Mesenchymal stem cell (in vitro differentiated cells and primary cell): ENCODE results near the gene PROSER2.
A peak's percentile ranks its signal among the peaks of the same experiment; 100 is the strongest.

Source experiments
- DNase-seq: peaks from one replicate; pipeline ENCODE4 v3.0.0-alpha.2; 2013
- H2AFZ ChIP-seq: one replicate; pipeline ENCODE4 v1.6.1; 2013; ENCODE audit warnings: low read depth, mild to moderate bottlenecking, control low read depth, inconsistent platforms, low read length, moderate library complexity
- H2AK5ac ChIP-seq: 2 replicates; pipeline ENCODE4 v1.6.1; 2013; ENCODE audit warnings: low read length, moderate library complexity, mild to moderate bottlenecking, inconsistent platforms; ENCODE audit not compliant: severe bottlenecking
- H2BK120ac ChIP-seq: one replicate; pipeline ENCODE4 v1.6.1; 2013; ENCODE audit warnings: low read depth, mild to moderate bottlenecking, inconsistent platforms, low read length, moderate library complexity
- H2BK12ac ChIP-seq, 2 experiments: one replicate each; pipeline ENCODE4 v1.6.1; 2013; ENCODE audit warnings: inconsistent platforms in 2 of 2, low read length in 2 of 2, mild to moderate bottlenecking in 2 of 2, moderate library complexity in 2 of 2, control low read depth in 1 of 2
- H2BK15ac ChIP-seq: one replicate; pipeline ENCODE4 v1.6.1; 2013; ENCODE audit warnings: mild to moderate bottlenecking, low read depth, inconsistent platforms; ENCODE audit not compliant: poor library complexity, severe bottlenecking
- H2BK5ac ChIP-seq: 2 replicates; pipeline ENCODE4 v1.6.1; 2013; ENCODE audit warnings: low read depth, mild to moderate bottlenecking, low read length, control low read depth, inconsistent platforms; ENCODE audit not compliant: poor library complexity, severe bottlenecking
- H3K14ac ChIP-seq, 2 experiments: one replicate each; pipeline ENCODE4 v1.6.1; 2013; ENCODE audit warnings: inconsistent platforms in 2 of 2, low read length in 2 of 2, control low read depth in 1 of 2, mild to moderate bottlenecking in 1 of 2, moderate library complexity in 1 of 2
- H3K18ac ChIP-seq, 2 experiments: one replicate each; pipeline ENCODE4 v1.6.1; 2013; ENCODE audit warnings: inconsistent platforms in 2 of 2, low read length in 2 of 2, control low read depth in 1 of 2, low read depth in 1 of 2, mild to moderate bottlenecking in 1 of 2
- H3K23ac ChIP-seq, 2 experiments: one replicate each; pipeline ENCODE4 v1.6.1; 2013; ENCODE audit warnings: inconsistent platforms in 2 of 2, low read length in 2 of 2, mild to moderate bottlenecking in 2 of 2, moderate library complexity in 2 of 2, control low read depth in 1 of 2
- H3K27ac ChIP-seq: 2 replicates; pipeline ENCODE4 v1.5.1; 2013; ENCODE audit warnings: mild to moderate bottlenecking, moderate library complexity, low read length, control low read depth, inconsistent platforms; ENCODE audit not compliant: poor library complexity, severe bottlenecking
- H3K27me3 ChIP-seq, 2 experiments: 2 replicates each; pipeline versions ENCODE4 v1.6.1 to v1.7.0; 2013; ENCODE audit warnings: low read length in 2 of 2, mild to moderate bottlenecking in 2 of 2, moderate library complexity in 2 of 2, control low read depth in 1 of 2, inconsistent platforms in 1 of 2; ENCODE audit not compliant: control insufficient read depth in 1 of 2, insufficient read depth in 1 of 2
- H3K36me3 ChIP-seq, 2 experiments: 2 replicates each; pipeline versions ENCODE4 v1.6.1 to v1.7.0; 2013; ENCODE audit warnings: low read length in 2 of 2, control low read depth in 1 of 2, inconsistent platforms in 1 of 2, low read depth in 1 of 2, mild to moderate bottlenecking in 1 of 2; ENCODE audit not compliant: insufficient read depth in 2 of 2, control insufficient read depth in 1 of 2
- H3K4ac ChIP-seq, 2 experiments: one replicate each; pipeline ENCODE4 v1.6.1; 2013; ENCODE audit warnings: inconsistent platforms in 2 of 2, low read length in 2 of 2, mild to moderate bottlenecking in 2 of 2, moderate library complexity in 2 of 2, control low read depth in 1 of 2, low read depth in 1 of 2
- H3K4me1 ChIP-seq: 2 replicates; pipeline ENCODE4 v1.6.1; 2013; ENCODE audit warnings: low read depth, low read length, control low read depth; ENCODE audit not compliant: control insufficient read depth, insufficient read depth
- H3K4me2 ChIP-seq: 2 replicates; pipeline ENCODE4 v1.6.1; 2013; ENCODE audit warnings: low read length, mild to moderate bottlenecking, inconsistent platforms; ENCODE audit not compliant: poor library complexity, severe bottlenecking
- H3K4me3 ChIP-seq, 2 experiments: 2 replicates each; pipeline versions ENCODE4 v1.5.1 to v1.7.0; 2013; ENCODE audit warnings: low read length in 2 of 2, mild to moderate bottlenecking in 2 of 2, control low read depth in 1 of 2, low read depth in 1 of 2; ENCODE audit not compliant: insufficient read depth in 1 of 2
- H3K79me1 ChIP-seq: replicated peaks from 2 replicates; pipeline ENCODE4 v1.6.1; 2013; ENCODE audit warnings: mild to moderate bottlenecking, control low read depth, low read length, inconsistent platforms; ENCODE audit not compliant: poor library complexity, severe bottlenecking
- H3K9ac ChIP-seq: 2 replicates; pipeline ENCODE4 v1.7.0; 2013; ENCODE audit warnings: mild to moderate bottlenecking, low read length, moderate library complexity
- H3K9me3 ChIP-seq: 2 replicates; pipeline ENCODE4 v1.7.0; 2013; ENCODE audit warnings: mild to moderate bottlenecking, low read length; ENCODE audit not compliant: control insufficient read depth
- H4K8ac ChIP-seq: one replicate; pipeline ENCODE4 v1.6.1; 2013; ENCODE audit warnings: inconsistent platforms, mild to moderate bottlenecking, low read length, moderate library complexity
- H4K91ac ChIP-seq: one replicate; pipeline ENCODE4 v1.6.1; 2013; ENCODE audit warnings: mild to moderate bottlenecking, low read length, inconsistent platforms
- WGBS: methylation state at CpG from one replicate; pipeline ENCODE4 v1.1.7; 2013; ENCODE audit warnings: mixed read lengths; 5-methylcytosine and 5-hydroxymethylcytosine counted together

PROSER2 gene

GRCh38 chr10:11822026-11822756 lies 965 bp upstream of the PROSER2 start:
- H4K8ac ChIP-seq = no peak overlapping the region
- no peak overlapping the region for H2BK15ac ChIP-seq
- H2AK5ac ChIP-seq = no peak overlapping the region
- H2BK12ac ChIP-seq = no peak overlapping the region
- H3K36me3 ChIP-seq = no peaks in the 10 kb centered on the region
- H3K9me3 ChIP-seq = no peaks in the 10 kb centered on the region
- no peak overlapping the region for H3K14ac ChIP-seq
- no peak overlapping the region for H3K4me2 ChIP-seq
- H3K4ac ChIP-seq = no peak overlapping the region
- H4K91ac ChIP-seq = no peak overlapping the region
- H3K9ac ChIP-seq = no peak overlapping the region
- peaks cover 6% of the 10 kb centered on the region for H3K79me1 ChIP-seq
- H3K27ac ChIP-seq = no peak overlapping the region
- H2BK5ac ChIP-seq = no peak overlapping the region
- no peak overlapping the region for H2AFZ ChIP-seq
- no peak overlapping the region for H3K23ac ChIP-seq
- peaks cover 0 to 22% of the 10 kb centered on the region in 2 experiments for H3K27me3 ChIP-seq
- no peak overlapping the region for H3K18ac ChIP-seq
- 80% methylated on average over 5 of the region's 5 CpGs for WGBS
- H3K4me3 ChIP-seq = no peak overlapping the region
- DNase-seq = no peak
- no peak overlapping the region for H2BK120ac ChIP-seq
- H3K4me1 ChIP-seq = peaks cover 6% of the 10 kb centered on the region

DNA sequence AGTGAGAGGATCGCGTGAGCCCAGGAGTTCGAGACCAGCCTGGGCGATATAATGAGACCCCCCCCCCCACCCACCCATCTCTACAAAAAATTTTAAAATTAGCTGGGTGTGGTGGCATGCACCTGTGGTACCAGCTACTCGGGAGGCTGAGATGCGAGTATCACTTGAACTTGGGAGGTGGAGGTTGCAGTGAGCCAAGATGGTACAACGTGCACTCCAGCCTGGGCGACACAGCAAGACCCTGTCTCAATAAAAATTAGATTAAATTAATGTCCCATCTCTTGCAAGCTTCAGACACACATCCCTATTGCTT lies 391 bp upstream of the PROSER2 start:
- Histone ChIP-seq H3K79me1 (peaks cover 12% of the 10 kb centered on the region), H2BK120ac (no peak overlapping the region), H4K91ac (no peak overlapping the region), H3K4me1 (peaks cover 6% of the 10 kb centered on the region), H3K14ac (no peak overlapping the region), H3K9ac (peak overlapping the region; percentile 77), H4K8ac (peak overlapping the region; percentile 72), H2AK5ac (no peak overlapping the region), H2BK15ac (no peak overlapping the region), H3K27ac (no peak overlapping the region), H3K18ac (no peak overlapping the region), H3K4me3 (peak overlapping the region; percentile 81 to 97), H3K4ac (peak overlapping the region in 1 of 2 experiments; percentile 71), H3K9me3 (no peaks in the 10 kb centered on the region), H3K23ac (no peak overlapping the region), H2BK12ac (no peak overlapping the region), H3K36me3 (no peaks in the 10 kb centered on the region), H3K27me3 (peaks cover 0 to 22% of the 10 kb centered on the region in 2 experiments), H2AFZ (peak overlapping the region; percentile 48), H3K4me2 (peak overlapping the region; percentile 91), H2BK5ac (no peak overlapping the region)
- DNase-seq = no peak
- WGBS = 70% methylated on average over 3 of the region's 8 CpGs

GRCh38 chr10:11823989-11824346 lies 812 bp downstream of the PROSER2 start:
- Histone ChIP-seq H2BK120ac (no peak overlapping the region), H3K4me2 (peak overlapping the region; percentile 91), H3K79me1 (peaks cover 19% of the 10 kb centered on the region), H3K36me3 (no peaks in the 10 kb centered on the region), H3K4me1 (peaks cover 6% of the 10 kb centered on the region), H2AFZ (peak overlapping the region; percentile 48), H4K8ac (no peak overlapping the region), H3K23ac (peak overlapping the region in 1 of 2 experiments; percentile 63), H2BK5ac (no peak overlapping the region), H3K18ac (no peak overlapping the region), H3K27me3 (peaks cover 0 to 22% of the 10 kb centered on the region in 2 experiments), H2BK12ac (no peak overlapping the region), H3K14ac (no peak overlapping the region), H3K9ac (peak overlapping the region; percentile 77), H3K27ac (peak overlapping the region; percentile 20), H2BK15ac (no peak overlapping the region), H3K4me3 (peak overlapping the region; percentile 81 to 97), H2AK5ac (no peak overlapping the region), H3K4ac (no peak overlapping the region), H4K91ac (no peak overlapping the region), H3K9me3 (no peaks in the 10 kb centered on the region)
- DNase-seq = peak; percentile 37
- WGBS = 50% methylated on average over 4 of the region's 6 CpGs

DNA sequence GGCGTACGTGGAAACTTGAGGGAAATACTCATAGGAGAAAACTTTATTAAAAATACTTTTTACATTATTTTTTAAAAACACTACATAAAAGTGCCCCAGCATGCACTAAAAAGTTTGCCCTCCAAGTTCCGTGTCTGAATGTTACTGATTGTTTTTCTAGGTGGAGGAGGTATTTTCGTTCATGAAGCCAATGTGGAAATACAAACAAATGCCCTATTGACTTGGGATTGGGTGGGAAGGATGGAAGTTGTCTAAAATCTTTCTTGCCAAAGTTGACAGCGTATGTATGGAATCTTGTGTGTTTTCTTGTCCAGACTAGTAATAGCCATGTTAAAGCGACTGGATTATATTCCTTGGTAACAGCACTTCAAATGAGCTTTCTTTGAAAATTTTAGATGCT lies 1.2 kb downstream of the PROSER2 start:
- H2BK15ac ChIP-seq = no peak overlapping the region
- no peak overlapping the region for H2BK12ac ChIP-seq
- H2BK5ac ChIP-seq = no peak overlapping the region
- no peak overlapping the region for H3K27ac ChIP-seq
- no peak overlapping the region for H2BK120ac ChIP-seq
- H3K4me3 ChIP-seq = peak overlapping the region in 1 of 2 experiments; percentile 81
- no peak overlapping the region for H3K23ac ChIP-seq
- H3K4me2 ChIP-seq = peak overlapping the region; percentile 91
- no peaks in the 10 kb centered on the region for H3K9me3 ChIP-seq
- no peak overlapping the region for H2AK5ac ChIP-seq
- no peak overlapping the region for H2AFZ ChIP-seq
- no peak overlapping the region for H4K91ac ChIP-seq
- no peak overlapping the region for H3K14ac ChIP-seq
- peaks cover 0 to 22% of the 10 kb centered on the region in 2 experiments for H3K27me3 ChIP-seq
- H4K8ac ChIP-seq = no peak overlapping the region
- H3K18ac ChIP-seq = no peak overlapping the region
- peaks cover 6% of the 10 kb centered on the region for H3K4me1 ChIP-seq
- peaks cover 22% of the 10 kb centered on the region for H3K79me1 ChIP-seq
- H3K9ac ChIP-seq = peak overlapping the region; percentile 77
- H3K36me3 ChIP-seq = no peaks in the 10 kb centered on the region
- no peak overlapping the region for H3K4ac ChIP-seq
- DNase-seq = no peak
- 64% methylated on average over 3 of the region's 6 CpGs for WGBS
